SK-N-SH (cell line): Measurements from ENCODE around the gene ROM1. TPM values are rescaled to one million over a fixed set of nuclear protein-coding genes. Genes with fewer than 3 reads are reported as not detected.

ENCODE experiments used
- CTCF ChIA-PET: fragments of 300-600, 350-600 bp; formaldehyde crosslinking; extraction: SDS; loops from one replicate; lab custom pipeline; 2021; lab: Yijun Ruan, JAX
- POLR2A ChIA-PET: fragments of 350-600 bp; sonication (Branson Sonifier 250); formaldehyde crosslinking; extraction: SDS; loops from one replicate; lab custom pipeline; 2020; ENCODE audit warnings: antibody characterized with exemption, inconsistent platforms; lab: Yijun Ruan, JAX
- DNase-seq: peaks from one replicate; pipeline ENCODE4 v3.0.0; 2012
- H2AFZ ChIP-seq: fragments of 200-600 bp; sonication (generic); 2 replicates; pipeline ENCODE4 v1.8.1; 2016; ENCODE audit warnings: antibody characterized with exemption, mild to moderate bottlenecking, low read depth
- H3F3A ChIP-seq: fragments of 200-600 bp; sonication (generic); replicated peaks from 2 replicates; pipeline ENCODE3; 2016; ENCODE audit warnings: antibody characterized with exemption, mild to moderate bottlenecking; ENCODE audit not compliant: insufficient read depth
- H3K27ac ChIP-seq, 2 experiments: fragments of 200-500 bp in 1 of 2; fragments of 200-600 bp in 1 of 2; sonication (Bioruptor generic) in 1 of 2; sonication (generic), shearing (Covaris generic) in 1 of 2; 2 replicates each; pipeline versions ENCODE4 v1.5.1 to v1.6.1; 2014 to 2016; ENCODE audit warnings: low read depth in 2 of 2, inconsistent platforms in 1 of 2, low read length in 1 of 2, mild to moderate bottlenecking in 1 of 2, mixed read lengths in 1 of 2
- H3K27me3 ChIP-seq: fragments of 200-600 bp; sonication (generic), shearing (Covaris generic); 2 replicates; pipeline ENCODE4 v1.6.1; 2016; ENCODE audit warnings: mixed run types; ENCODE audit not compliant: insufficient read depth
- H3K36me3 ChIP-seq, 2 experiments: fragments of 200-500 bp in 1 of 2; fragments of 200-600 bp in 1 of 2; sonication (Bioruptor generic) in 1 of 2; sonication (generic) in 1 of 2; replicated peaks in 1 of 2; 2 replicates each; pipeline versions ENCODE3 to v1.5.1; 2014 to 2016; ENCODE audit warnings: low read length in 1 of 2, mild to moderate bottlenecking in 1 of 2; ENCODE audit not compliant: insufficient read depth in 2 of 2, control insufficient read depth in 1 of 2
- H3K4me1 ChIP-seq, 2 experiments: fragments of 200-500 bp in 1 of 2; fragments of 200-600 bp in 1 of 2; sonication (Bioruptor generic) in 1 of 2; sonication (generic), shearing (Covaris generic) in 1 of 2; 2 replicates each; pipeline versions ENCODE4 v1.5.1 to v1.6.1; 2014 to 2016; ENCODE audit warnings: low read depth in 1 of 2, low read length in 1 of 2, mixed run types in 1 of 2; ENCODE audit not compliant: insufficient read depth in 2 of 2, control insufficient read depth in 1 of 2
- H3K4me2 ChIP-seq: fragments of 200-600 bp; sonication (generic), shearing (Covaris generic); 2 replicates; pipeline ENCODE4 v1.6.1; 2017; ENCODE audit warnings: mixed run types
- H3K4me3 ChIP-seq, 2 experiments: fragments of 200-500 bp in 1 of 2; fragments of 200-600 bp in 1 of 2; sonication (Bioruptor generic) in 1 of 2; sonication (generic), shearing (Covaris generic) in 1 of 2; 2 replicates each; pipeline versions ENCODE4 v1.5.1 to v1.8.1; 2014 to 2016; ENCODE audit warnings: low read depth in 2 of 2, inconsistent platforms in 1 of 2, low read length in 1 of 2, mild to moderate bottlenecking in 1 of 2, mixed read lengths in 1 of 2, moderate library complexity in 1 of 2
- H3K79me2 ChIP-seq: fragments of 200-600 bp; sonication (generic); 2 replicates; pipeline ENCODE4 v1.8.1; 2017; ENCODE audit warnings: mild to moderate bottlenecking; ENCODE audit not compliant: insufficient read depth
- H3K9ac ChIP-seq: fragments of 200-600 bp; sonication (generic); 2 replicates; pipeline ENCODE4 v1.6.1; 2017; ENCODE audit warnings: mixed run types
- H3K9me2 ChIP-seq: fragments of 200-600 bp; sonication (generic); 2 replicates; pipeline ENCODE4 v1.6.1; 2017; ENCODE audit warnings: mixed run types
- H3K9me3 ChIP-seq: fragments of 200-600 bp; sonication (generic); 2 replicates; pipeline ENCODE4 v1.6.1; 2017; ENCODE audit warnings: mixed run types, mild to moderate bottlenecking, moderate library complexity
- H4K20me1 ChIP-seq: fragments of 200-600 bp; sonication (generic); 2 replicates; pipeline ENCODE4 v1.6.1; 2017; ENCODE audit warnings: mild to moderate bottlenecking, mixed run types; ENCODE audit not compliant: insufficient read depth
- CHD2 ChIP-seq: fragments of 150-350 bp; IDR thresholded peaks from 2 replicates; pipeline ENCODE4 v1.6.1; 2018; ENCODE audit warnings: low read length; ENCODE audit not compliant: partially characterized antibody
- ELF1 ChIP-seq: IDR thresholded peaks from 2 replicates; pipeline ENCODE4 v1.4.0; 2012
- GABPA ChIP-seq: IDR thresholded peaks from 2 replicates; pipeline ENCODE4 v1.4.0; 2012; ENCODE audit warnings: low read depth, mild to moderate bottlenecking
- MXI1 ChIP-seq: IDR thresholded peaks from 2 replicates; pipeline ENCODE4 v1.6.1; 2012; ENCODE audit warnings: mild to moderate bottlenecking, low read depth, low read length, improper control_type of control experiment
- POLR2AphosphoS5 ChIP-seq: IDR thresholded peaks from 2 replicates; pipeline ENCODE4 v1.6.1; 2012; ENCODE audit warnings: low read depth, low read length
- RFX5 ChIP-seq: IDR thresholded peaks from 2 replicates; pipeline ENCODE4 v1.6.1; 2012; ENCODE audit warnings: mild to moderate bottlenecking, improper control_type of control experiment, low read length
- TAF1 ChIP-seq: IDR thresholded peaks from 2 replicates; pipeline ENCODE4 v1.6.1; 2012; ENCODE audit warnings: low read depth, mild to moderate bottlenecking, low read length, moderate library complexity, borderline replicate concordance
- YY1 ChIP-seq: IDR thresholded peaks from 2 replicates; pipeline ENCODE4 v1.4.0; 2012; ENCODE audit warnings: low read depth, mild to moderate bottlenecking
- WGBS: methylation state at CpG from one replicate; pipeline ENCODE4 v1.1.6; 2017; ENCODE audit warnings: low lambda C conversion rate; 5-methylcytosine and 5-hydroxymethylcytosine counted together
- polyA plus RNA-seq, 3 experiments: library from polyadenylated mRNA; depleted of rRNA; stranded (reverse); fragments of >200 nt; gene quantifications; 2 replicates each; pipeline ENCODE4 v1.2.3, GENCODE V29; 2012
- TF ChIP-seq, protein P1 (sequence below): IDR thresholded peaks from 2 replicates; pipeline ENCODE4; 2012
- TF ChIP-seq, protein P2 (sequence below): IDR thresholded peaks from 2 replicates; pipeline ENCODE4 v1.4.0; 2012; ENCODE audit warnings: low read depth
- TF ChIP-seq, protein P3 (sequence below): IDR thresholded peaks from 2 replicates; pipeline ENCODE4 v1.4.0; 2012; ENCODE audit warnings: low read depth, borderline replicate concordance

The ROM1 gene
- polyA plus RNA-seq, 1 of the 3 experiments (the other 2 are of a cell fraction), result 7.3 TPM

DNA sequence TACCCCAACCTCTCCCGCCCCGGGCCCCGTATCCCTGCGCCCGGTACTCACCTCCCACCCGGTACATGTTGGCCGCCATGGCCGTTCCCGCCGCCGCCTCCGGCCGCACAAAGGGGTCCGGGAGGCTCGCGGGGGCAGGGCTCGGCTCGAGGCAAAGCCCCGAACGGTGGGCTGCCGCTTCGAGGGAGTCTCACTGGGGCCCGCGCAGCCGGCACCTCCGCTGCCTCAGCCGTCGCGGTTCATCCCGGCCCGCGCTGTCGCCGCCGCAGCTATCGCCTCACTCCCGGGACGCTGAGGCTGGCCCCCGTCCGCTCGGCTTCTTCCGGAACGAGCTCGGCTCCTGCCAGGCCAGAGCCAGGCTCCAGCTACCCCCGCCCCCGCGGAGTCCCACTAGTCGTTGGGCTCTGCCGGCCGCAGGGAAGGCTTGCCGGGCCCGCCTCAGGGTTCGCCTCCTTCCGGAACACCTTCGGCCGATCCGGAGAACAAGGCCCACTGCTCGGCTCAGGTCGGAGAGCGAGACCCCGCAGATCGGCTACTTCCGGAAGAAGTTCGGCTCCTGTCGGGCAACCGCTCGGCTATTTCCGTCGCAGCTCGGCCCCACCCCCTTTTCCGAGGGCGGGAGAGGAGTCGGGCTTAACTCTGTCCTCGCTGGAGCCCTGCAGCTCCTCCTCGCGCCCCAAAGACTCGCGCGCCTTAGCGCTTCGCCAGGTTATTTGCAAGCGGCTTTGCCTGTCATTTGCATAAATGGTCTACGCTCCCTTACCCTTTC lies 11.5 kb upstream of the ROM1 start, which contains the start of gene MTA2:
Gene MTA2 (minus strand): TSS at position 494 of the 769 bp plus-strand sequence. CDS start 415 bp downstream, at position 79.
- ChIA-PET POLR2A (interaction anchor here (0.6 to 4.2 kb wide), 12 partner anchors 9 to 240 kb away, joined by 3 to 59 read pairs (median 5); partner anchors contain the start of genes B3GAT3, C11orf98, CSKMT and EEF1G), CTCF (interaction anchor here (0.6 to 3.2 kb wide), 3 partner anchors 9 to 396 kb away, joined by 3 to 23 read pairs (median 11); partner anchors contain the start of genes EML3, ROM1 and TUT1)
- Histone ChIP-seq H3K9ac (peak within 1 kb of the TSS; percentile 99), H3K27ac (peak within 1 kb of the TSS; percentile 87 to 93), H3K9me3 (no peaks in the 10 kb centered on the region), H3K79me2 (peaks cover 50% of the 10 kb centered on the region), H3K36me3 (peaks cover 34 to 35% of the 10 kb centered on the region in 2 experiments), H3F3A (peaks cover 18% of the 10 kb centered on the region), H3K9me2 (no peaks in the 10 kb centered on the region), H3K4me1 (peaks cover 12 to 23% of the 10 kb centered on the region in 2 experiments; a peak in 3 of 4 replicates), H3K4me2 (peak within 1 kb of the TSS; percentile 95), H3K27me3 (no peaks in the 10 kb centered on the region), H2AFZ (peak within 1 kb of the TSS; percentile 75; the same call in 1 of the 2 replicates), H4K20me1 (no peaks in the 10 kb centered on the region), H3K4me3 (peak within 1 kb of the TSS; percentile 70 to 96)
- under 1% methylated on average over 26 of the region's 83 CpGs for WGBS
- TF ChIP-seq, protein P1, sequence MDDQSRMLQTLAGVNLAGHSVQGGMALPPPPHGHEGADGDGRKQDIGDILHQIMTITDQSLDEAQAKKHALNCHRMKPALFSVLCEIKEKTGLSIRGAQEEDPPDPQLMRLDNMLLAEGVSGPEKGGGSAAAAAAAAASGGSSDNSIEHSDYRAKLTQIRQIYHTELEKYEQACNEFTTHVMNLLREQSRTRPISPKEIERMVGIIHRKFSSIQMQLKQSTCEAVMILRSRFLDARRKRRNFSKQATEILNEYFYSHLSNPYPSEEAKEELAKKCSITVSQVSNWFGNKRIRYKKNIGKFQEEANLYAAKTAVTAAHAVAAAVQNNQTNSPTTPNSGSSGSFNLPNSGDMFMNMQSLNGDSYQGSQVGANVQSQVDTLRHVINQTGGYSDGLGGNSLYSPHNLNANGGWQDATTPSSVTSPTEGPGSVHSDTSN, result peak; percentile 17
- TF ChIP-seq GABPA (no peak), RFX5 (no peak), MXI1 (peak; percentile 51), TAF1 (peak; percentile 10; the same call in 1 of the 2 replicates), POLR2AphosphoS5 (peak; percentile 81), ELF1 (peak; percentile 5; the same call in 1 of the 2 replicates), YY1 (0 out of 2 replicates have a peak, but pooled peaks have one; percentile 46), CHD2 (peak; percentile 27)
- TF ChIP-seq, protein P2, sequence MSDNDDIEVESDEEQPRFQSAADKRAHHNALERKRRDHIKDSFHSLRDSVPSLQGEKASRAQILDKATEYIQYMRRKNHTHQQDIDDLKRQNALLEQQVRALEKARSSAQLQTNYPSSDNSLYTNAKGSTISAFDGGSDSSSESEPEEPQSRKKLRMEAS, result peak; percentile 82
- TF ChIP-seq, protein P3, sequence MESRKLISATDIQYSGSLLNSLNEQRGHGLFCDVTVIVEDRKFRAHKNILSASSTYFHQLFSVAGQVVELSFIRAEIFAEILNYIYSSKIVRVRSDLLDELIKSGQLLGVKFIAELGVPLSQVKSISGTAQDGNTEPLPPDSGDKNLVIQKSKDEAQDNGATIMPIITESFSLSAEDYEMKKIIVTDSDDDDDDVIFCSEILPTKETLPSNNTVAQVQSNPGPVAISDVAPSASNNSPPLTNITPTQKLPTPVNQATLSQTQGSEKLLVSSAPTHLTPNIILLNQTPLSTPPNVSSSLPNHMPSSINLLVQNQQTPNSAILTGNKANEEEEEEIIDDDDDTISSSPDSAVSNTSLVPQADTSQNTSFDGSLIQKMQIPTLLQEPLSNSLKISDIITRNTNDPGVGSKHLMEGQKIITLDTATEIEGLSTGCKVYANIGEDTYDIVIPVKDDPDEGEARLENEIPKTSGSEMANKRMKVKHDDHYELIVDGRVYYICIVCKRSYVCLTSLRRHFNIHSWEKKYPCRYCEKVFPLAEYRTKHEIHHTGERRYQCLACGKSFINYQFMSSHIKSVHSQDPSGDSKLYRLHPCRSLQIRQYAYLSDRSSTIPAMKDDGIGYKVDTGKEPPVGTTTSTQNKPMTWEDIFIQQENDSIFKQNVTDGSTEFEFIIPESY, result 0 out of 2 replicates have a peak, but pooled peaks have one; percentile 17
- peak; percentile 97 for DNase-seq
